Spinal cord (tissue), 10 donors: ENCODE data around the gene PAX8. TPM values are rescaled to one million over a fixed set of nuclear protein-coding genes. Genes with fewer than 3 reads are reported as not detected.
A peak's percentile ranks its signal among the peaks of the same experiment; 100 is the strongest.
"Not testable (repeated sequence)": the region's sequence is repeated elsewhere in the genome, so short reads cannot be mapped to it uniquely, and the experiment has no call there.

Experiments used
- DNase-seq, 6 donors: peaks; one replicate each; pipeline versions ENCODE4 v3.0.0 to v3.0.0-alpha.2; 2013 to 2015; ENCODE audit warnings: low spot score in 6 of 6, low read depth in 4 of 6
- H3K27ac ChIP-seq: one replicate; pipeline ENCODE4 v1.5.1; 2013; ENCODE audit warnings: low read depth, low read length, control low read depth
- H3K27me3 ChIP-seq: one replicate; pipeline ENCODE4 v1.6.1; 2013; ENCODE audit warnings: low read length; ENCODE audit not compliant: control insufficient read depth, insufficient read depth
- H3K36me3 ChIP-seq: one replicate; pipeline ENCODE4 v1.6.1; 2013; ENCODE audit warnings: low read length; ENCODE audit not compliant: control insufficient read depth, insufficient read depth
- H3K4me1 ChIP-seq: one replicate; pipeline ENCODE4 v1.6.1; 2013; ENCODE audit warnings: low read length; ENCODE audit not compliant: control insufficient read depth, insufficient read depth
- H3K4me3 ChIP-seq: one replicate; pipeline ENCODE4 v1.5.1; 2013; ENCODE audit warnings: low read depth, low read length, control low read depth
- H3K9me3 ChIP-seq: one replicate; pipeline ENCODE4 v1.6.1; 2013; ENCODE audit warnings: low read length; ENCODE audit not compliant: control insufficient read depth, insufficient read depth
- WGBS: methylation state at CpG from one replicate; pipeline ENCODE4 v1.1.5; 2013; ENCODE audit warnings: missing lambda C conversion rate; ENCODE audit not compliant: insufficient coverage; 5-methylcytosine and 5-hydroxymethylcytosine counted together
- polyA plus RNA-seq, 2 donors: library from polyadenylated mRNA; unstranded; fragments of 120-200 nt; gene quantifications; one replicate each; pipeline ENCODE4 v1.2.1, GENCODE V29; 2013; ENCODE audit not compliant: insufficient read length in 2 of 2
- total RNA-seq, 2 donors: library from RNA; depleted of rRNA in 1 of 2; stranded (reverse); fragments of 120-200 nt in 1 of 2; fragments of >200 nt in 1 of 2; gene quantifications; one replicate each; pipeline versions ENCODE4 v1.2.3 to v1.2.4, GENCODE V29; 2013 to 2014
- donor health status: healthy.

PAX8 gene
- total and polyA plus RNA-seq, 4 donors, result 3.7 to 42.7 (median 16.1) TPM

GRCh38 chr2:113298176-113298575, 19.5 kb upstream of the PAX8 start:
- 100% methylated on average over 1 of the region's 2 CpGs for WGBS
- no peaks in the 10 kb centered on the region for H3K27me3 ChIP-seq
- H3K9me3 ChIP-seq, result no peaks in the 10 kb centered on the region
- no peak overlapping the region for H3K27ac ChIP-seq
- no peak for DNase-seq
- H3K4me1 ChIP-seq, result no peaks in the 10 kb centered on the region
- no peak overlapping the region for H3K4me3 ChIP-seq
- H3K36me3 ChIP-seq, result no peaks in the 10 kb centered on the region

- DNase-seq, result not testable (repeated sequence)
These were observed 18.9 kb upstream of the PAX8 start for GRCh38 chr2:113297590-113297989.

GRCh38 chr2:113291191-113291590, 12.5 kb upstream of the PAX8 start:
- Histone ChIP-seq H3K4me3 (no peak overlapping the region), H3K36me3 (no peaks in the 10 kb centered on the region), H3K27me3 (peaks cover 3% of the 10 kb centered on the region), H3K9me3 (no peaks in the 10 kb centered on the region), H3K27ac (no peak overlapping the region), H3K4me1 (peaks cover 13% of the 10 kb centered on the region)
- 10% methylated on average over 26 of the region's 28 CpGs for WGBS
- peak in 1 of 6 donors; percentile 21 for DNase-seq

More at GRCh38 chr2:113297590-113297989, 18.9 kb upstream of the PAX8 start:
- not testable (repeated sequence) for H3K27me3 ChIP-seq, H3K9me3 ChIP-seq, H3K27ac ChIP-seq, H3K4me1 ChIP-seq, H3K4me3 ChIP-seq, H3K36me3 ChIP-seq
- no CpG with 5 or more reads among the region's 2 CpGs for WGBS

GRCh38 chr2:113288674-113289149, 10.0 kb upstream of the PAX8 start:
- WGBS, result 65% methylated on average over 3 of the region's 5 CpGs
- not testable (repeated sequence) for DNase-seq, H3K9me3 ChIP-seq, H3K36me3 ChIP-seq, H3K4me3 ChIP-seq, H3K27me3 ChIP-seq, H3K27ac ChIP-seq
- H3K4me1 ChIP-seq, result peaks cover 21% of the 10 kb centered on the region

GRCh38 chr2:113288117-113288673, 9.5 kb upstream of the PAX8 start:
- peaks cover 26% of the 10 kb centered on the region for H3K4me1 ChIP-seq
- not testable (repeated sequence) for H3K27ac ChIP-seq, H3K9me3 ChIP-seq, H3K36me3 ChIP-seq, H3K27me3 ChIP-seq, H3K4me3 ChIP-seq, DNase-seq
- WGBS, result no CpG with 5 or more reads among the region's 6 CpGs

GRCh38 chr2:113285816-113286215, 7.1 kb upstream of the PAX8 start:
- H3K27ac ChIP-seq, result no peak overlapping the region
- peaks cover 30% of the 10 kb centered on the region for H3K4me1 ChIP-seq
- H3K9me3 ChIP-seq, result no peaks in the 10 kb centered on the region
- 93% methylated on average over 3 of the region's 3 CpGs for WGBS
- H3K27me3 ChIP-seq, result peaks cover 3% of the 10 kb centered on the region
- no peak overlapping the region for H3K4me3 ChIP-seq
- no peak for DNase-seq
- no peaks in the 10 kb centered on the region for H3K36me3 ChIP-seq

- not testable (repeated sequence) for H3K27me3 ChIP-seq, H3K9me3 ChIP-seq, H3K27ac ChIP-seq, H3K36me3 ChIP-seq, DNase-seq, H3K4me3 ChIP-seq
- 100% methylated on average over 1 of the region's 6 CpGs for WGBS
- H3K4me1 ChIP-seq, result peaks cover 27% of the 10 kb centered on the region
These were observed 6.3 kb upstream of the PAX8 start for GRCh38 chr2:113284999-113285398.

- no peak for DNase-seq
- 100% methylated on average over 1 of the region's 1 CpG for WGBS
- Histone ChIP-seq H3K9me3 (no peaks in the 10 kb centered on the region), H3K4me3 (no peak overlapping the region), H3K4me1 (peaks cover 27% of the 10 kb centered on the region), H3K36me3 (no peaks in the 10 kb centered on the region), H3K27ac (no peak overlapping the region), H3K27me3 (peaks cover 5% of the 10 kb centered on the region)
These were observed 5.8 kb upstream of the PAX8 start for GRCh38 chr2:113284476-113284875.

- Histone ChIP-seq H3K9me3 (no peaks in the 10 kb centered on the region), H3K4me1 (peaks cover 27% of the 10 kb centered on the region), H3K36me3 (no peaks in the 10 kb centered on the region), H3K27me3 (peaks cover 10% of the 10 kb centered on the region), H3K4me3 (no peak overlapping the region), H3K27ac (peak overlapping the region; percentile 78)
- 38% methylated on average over 2 of the region's 3 CpGs for WGBS
- peak in 2 of 6 donors; percentile 69 for DNase-seq
These were observed 5.1 kb upstream of the PAX8 start for GRCh38 chr2:113283704-113284284.
